Testis (tissue), 3 donors: ENCODE measurements around the gene ACBD6. TPM values are rescaled to one million over a fixed set of nuclear protein-coding genes. Genes with fewer than 3 reads are reported as not detected.

Source experiments
- DNase-seq: peaks from one replicate; pipeline ENCODE4 v3.0.0-alpha.2; 2019
- H3K27ac ChIP-seq, 2 donors: fragments of 200-600 bp; sonication (generic); one replicate each; pipeline ENCODE4 v1.5.1; 2019
- H3K27me3 ChIP-seq: fragments of 200-600 bp; sonication (generic); one replicate; pipeline ENCODE4 v1.5.1; 2019
- H3K36me3 ChIP-seq: fragments of 200-600 bp; sonication (generic); one replicate; pipeline ENCODE4 v1.5.1; 2017; ENCODE audit warnings: low read depth; ENCODE audit errors: missing control alignments
- H3K4me1 ChIP-seq: fragments of 200-600 bp; sonication (generic); one replicate; pipeline ENCODE4 v1.5.1; 2019
- H3K4me3 ChIP-seq, 2 donors: fragments of 200-600 bp; sonication (generic); one replicate each; pipeline ENCODE4 v1.5.1; 2017 to 2019
- H3K9me3 ChIP-seq: fragments of 200-600 bp; sonication (generic); one replicate; pipeline ENCODE4 v1.5.1; 2017
- CTCF ChIP-seq, 3 experiments: fragments of 450-650 bp in 2 of 3; fragments of 200-600 bp in 1 of 3; sonication (generic) in 1 of 3; IDR thresholded peaks; one replicate each; pipeline ENCODE4 v1.5.1; 2016 to 2019; ENCODE audit warnings: antibody characterized with exemption in 3 of 3, mild to moderate bottlenecking in 2 of 3, moderate library complexity in 1 of 3
- POLR2A ChIP-seq: fragments of 450-650 bp; IDR thresholded peaks from one replicate; pipeline ENCODE4 v1.6.1; 2017; ENCODE audit warnings: antibody characterized with exemption, mild to moderate bottlenecking, moderate library complexity
- WGBS, 2 donors: methylation state at CpG; one replicate each; pipeline ENCODE4 v1.1.5; 2018; 5-methylcytosine and 5-hydroxymethylcytosine counted together
- intact Hi-C: fragments of 100-400 bp; cut with DNase I; formaldehyde crosslinking; loops from one replicate; pipeline ENCODE4 v1.15.1; 2023; ENCODE audit warnings: low total_unique reads
- polyA plus RNA-seq: library from polyadenylated mRNA; stranded (reverse); fragments of 350-450 nt; fragmentation: Illumina TruSeq; extraction: RNeasy Lipid Tissue Mini Kit (QIAGEN cat#74804); gene quantifications from one replicate; pipeline ENCODE4 v1.2.3, GENCODE V29; 2014; ENCODE audit warnings: low read depth, low replicate concordance; ENCODE audit not compliant: insufficient read depth
- total RNA-seq, 2 donors: library from RNA; depleted of rRNA; stranded (reverse); fragments of >200 nt; gene quantifications; one replicate each; pipeline ENCODE4 v1.2.3, GENCODE V29; 2016

Gene ACBD6
- total and polyA plus RNA-seq, 3 donors from 2014 or later: 61.9 to 102 (median 97.2) TPM

GRCh38 chr1:180269645-180270529, 232.5 kb downstream of the ACBD6 start:
- no peaks in the 10 kb centered on the region for H3K9me3 ChIP-seq
- no peak overlapping the region for H3K27ac ChIP-seq
- H3K4me3 ChIP-seq: no peak overlapping the region
- no peak for DNase-seq
- H3K36me3 ChIP-seq: no peaks in the 10 kb centered on the region
- WGBS, 2 donors: 84 to 87% methylated on average over 14 of the region's 14 CpGs
- H3K27me3 ChIP-seq: no peaks in the 10 kb centered on the region
- H3K4me1 ChIP-seq: no peaks in the 10 kb centered on the region
- TF ChIP-seq POLR2A: no peak
- TF ChIP-seq CTCF (IDR thresholded peaks at IDR 0.05): no peak
- intact Hi-C loops: no loop called here

- H3K27ac ChIP-seq: no peak overlapping the region
- no peak for DNase-seq
- no peaks in the 10 kb centered on the region for H3K27me3 ChIP-seq
- intact Hi-C loops: no loop called here
- no peaks in the 10 kb centered on the region for H3K9me3 ChIP-seq
- H3K36me3 ChIP-seq: no peaks in the 10 kb centered on the region
- no peak for TF ChIP-seq POLR2A
- no peak for TF ChIP-seq CTCF (IDR thresholded peaks at IDR 0.05)
- 65 to 71% methylated on average over 9 of the region's 9 CpGs for whole genome bisulfite sequencing, 2 donors
- H3K4me3 ChIP-seq: no peak overlapping the region
- no peaks in the 10 kb centered on the region for H3K4me1 ChIP-seq
These were observed 233.8 kb downstream of the ACBD6 start for GRCh38 chr1:180268556-180269075.

GRCh38 chr1:180267761-180268555, 234.4 kb downstream of the ACBD6 start:
- no peak for DNase-seq
- Histone ChIP-seq H3K27ac (no peak overlapping the region), H3K4me1 (no peaks in the 10 kb centered on the region), H3K36me3 (no peaks in the 10 kb centered on the region), H3K9me3 (no peaks in the 10 kb centered on the region), H3K4me3 (no peak overlapping the region), H3K27me3 (no peaks in the 10 kb centered on the region)
- intact Hi-C loops: no loop called here
- 60 to 68% methylated on average over 5 of the region's 5 CpGs for WGBS, 2 donors
- TF ChIP-seq POLR2A (no peak), CTCF (IDR thresholded peaks at IDR 0.05) (no peak)

GRCh38 chr1:180267211-180267561, 235.2 kb downstream of the ACBD6 start:
- H3K4me3 ChIP-seq: no peak overlapping the region
- DNase-seq: no peak
- no peaks in the 10 kb centered on the region for H3K9me3 ChIP-seq
- H3K36me3 ChIP-seq: no peaks in the 10 kb centered on the region
- 96 to 98% methylated on average over 7 to 12 of the region's 12 CpGs for WGBS, 2 donors
- no peaks in the 10 kb centered on the region for H3K4me1 ChIP-seq
- intact Hi-C loops: no loop called here
- H3K27ac ChIP-seq: no peak overlapping the region
- TF ChIP-seq POLR2A: no peak
- no peaks in the 10 kb centered on the region for H3K27me3 ChIP-seq
